GM18526 (cell line): Measurements from ENCODE around the gene DENND1A.

Source experiments
- POLR2A ChIP-seq: IDR thresholded peaks from 3 replicates; pipeline ENCODE4 v1.6.1; 2011; ENCODE audit not compliant: insufficient read length; ENCODE audit errors: extremely low read depth

DENND1A gene

GRCh38 chr9:123861086-123861755 is 68.7 kb downstream of the DENND1A start:
- no peak for TF ChIP-seq POLR2A

DNA sequence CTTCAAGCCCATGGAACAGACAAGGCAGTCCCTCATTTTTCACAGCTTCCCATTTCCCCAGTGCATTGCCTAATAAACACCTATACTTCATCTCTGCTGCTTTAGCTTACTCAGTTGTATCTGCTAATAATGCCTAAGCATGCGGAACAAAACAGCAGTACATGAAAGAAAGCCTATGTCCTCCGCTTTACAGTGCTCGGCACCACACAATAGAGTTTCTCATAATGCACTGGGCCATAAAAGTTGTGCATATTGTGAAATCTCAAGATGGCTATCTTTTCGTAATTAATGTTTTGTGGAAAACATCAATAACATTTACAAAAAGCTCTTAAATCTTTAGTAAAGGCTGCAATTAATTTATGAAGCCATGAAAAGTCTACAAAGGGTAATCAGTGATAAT is 69.3 kb downstream of the DENND1A start:
- no peak for TF ChIP-seq POLR2A

GRCh38 chr9:123852403-123852802 is 77.5 kb downstream of the DENND1A start:
- TF ChIP-seq POLR2A: no peak

DNA sequence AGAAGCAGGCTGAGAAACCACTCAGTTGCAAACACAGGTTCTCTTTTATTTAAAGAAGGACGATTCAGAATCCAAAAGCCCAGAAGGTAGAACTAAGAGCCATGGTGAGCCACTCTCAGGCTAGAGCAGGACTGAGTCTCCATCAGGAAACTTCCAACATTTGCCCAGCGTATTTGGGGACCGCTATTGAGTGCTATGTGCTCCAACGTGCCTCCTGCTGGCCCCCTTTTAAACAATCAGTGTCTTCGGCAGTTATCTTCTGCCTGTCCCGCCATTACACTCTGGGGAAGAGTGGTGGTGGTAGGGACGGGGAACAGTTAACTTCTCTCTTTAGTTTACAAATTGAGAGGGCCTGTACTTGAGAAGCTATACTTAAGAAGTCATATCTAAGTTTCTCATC is 78.1 kb downstream of the DENND1A start:
- no peak for TF ChIP-seq POLR2A

DNA sequence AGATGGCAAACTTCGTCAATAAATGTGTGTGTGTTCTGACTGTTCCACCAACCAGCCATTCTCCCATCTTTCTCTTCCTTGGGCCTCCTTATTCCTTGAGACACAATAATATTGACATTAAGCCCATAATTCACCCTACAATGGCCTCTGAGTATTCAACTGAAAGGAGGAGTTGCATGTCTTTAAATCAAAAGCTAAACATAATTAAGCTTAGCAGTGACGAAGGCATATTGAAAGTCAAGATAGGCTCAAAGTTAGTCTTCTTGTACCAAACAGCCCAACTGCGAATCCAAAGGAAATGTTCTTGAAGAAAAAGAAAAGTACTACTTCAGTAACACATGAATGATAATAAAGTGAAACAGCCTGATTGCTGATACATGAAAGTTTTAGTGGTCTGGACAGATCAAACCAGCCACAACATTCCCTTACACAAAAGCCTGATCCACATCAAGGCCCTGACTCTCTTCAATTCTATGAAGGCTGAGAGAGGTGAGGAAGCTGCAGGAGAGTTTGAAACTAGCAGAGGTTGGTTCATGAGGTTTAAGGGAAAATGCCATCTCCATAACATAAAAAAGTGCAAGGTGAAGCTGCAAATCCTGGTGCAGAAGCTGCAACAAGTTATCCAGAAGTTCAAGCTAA is 81.4 kb downstream of the DENND1A start:
- TF ChIP-seq POLR2A: no peak

DNA sequence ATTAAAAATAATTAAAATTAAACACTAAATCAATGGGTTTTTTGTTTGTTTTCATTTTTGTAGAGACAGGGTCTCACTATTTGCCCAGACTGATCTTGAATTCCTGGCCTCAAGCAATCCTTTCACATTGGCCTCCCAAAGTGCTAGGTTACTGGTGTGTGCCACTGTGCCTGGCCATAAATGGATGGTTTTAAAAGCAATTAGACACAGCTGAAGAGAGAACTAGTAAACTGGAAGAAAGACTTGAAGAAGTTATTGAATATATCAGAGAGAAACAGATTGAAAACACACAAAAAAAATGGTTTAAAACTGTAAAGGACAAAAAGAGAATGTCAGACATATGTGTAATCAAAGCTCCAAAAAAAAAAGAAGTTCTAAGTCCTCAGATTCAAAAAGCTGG is 83.0 kb downstream of the DENND1A start:
- no peak for TF ChIP-seq POLR2A

DNA sequence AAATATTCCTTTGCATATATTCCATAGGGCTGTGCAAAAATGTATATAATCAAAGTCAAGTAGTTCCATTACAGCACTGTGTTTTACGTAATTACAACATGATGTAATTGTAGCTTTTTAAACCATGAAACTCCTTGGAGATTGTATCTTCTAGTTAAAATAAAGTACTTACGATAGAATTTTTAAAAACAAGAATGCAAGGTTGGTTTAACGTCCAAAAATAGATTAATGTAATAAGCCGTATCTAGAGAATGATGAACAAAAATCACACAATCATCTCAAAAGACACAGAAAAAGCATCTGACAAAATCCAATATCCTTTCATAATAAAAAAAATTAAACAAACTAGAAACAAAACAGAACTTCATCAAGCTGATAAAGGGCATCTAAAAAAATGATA is 86.2 kb downstream of the DENND1A start:
- no peak for TF ChIP-seq POLR2A

- TF ChIP-seq POLR2A: no peak
These were observed 94.1 kb downstream of the DENND1A start for GRCh38 chr9:123835821-123836220.

- no peak for TF ChIP-seq POLR2A
These were observed 94.9 kb downstream of the DENND1A start for GRCh38 chr9:123834889-123835562.

DNA sequence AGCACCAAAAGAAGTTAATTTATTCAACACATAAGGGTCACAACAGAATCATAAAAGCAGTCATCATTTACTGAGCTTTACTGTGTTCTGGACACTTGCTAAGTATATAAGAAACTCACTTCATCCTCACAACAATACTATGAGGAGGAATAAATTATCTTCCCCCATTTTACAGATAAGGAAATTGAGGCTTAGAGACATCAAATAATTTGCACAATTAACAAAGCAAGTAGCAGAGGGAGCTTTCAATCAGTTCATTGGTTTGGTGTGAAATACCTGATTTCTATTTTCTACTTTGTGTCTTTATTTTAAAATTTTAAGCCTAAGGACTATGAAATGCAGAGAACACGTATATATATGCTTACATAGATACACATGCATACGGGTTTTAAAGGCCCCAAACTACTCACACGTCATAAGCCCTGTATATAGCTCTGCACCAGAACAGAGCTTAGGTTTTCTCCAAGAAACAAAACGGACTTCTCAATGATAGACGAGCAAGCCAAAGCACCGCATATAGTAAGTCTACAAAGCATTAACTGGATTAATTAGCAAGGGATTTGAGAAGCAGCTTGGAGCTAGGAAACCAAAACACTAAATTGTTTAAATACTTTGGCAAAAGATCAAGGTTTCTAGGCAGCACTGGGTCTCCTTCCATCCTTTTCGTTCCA is 95.6 kb downstream of the DENND1A start:
- no peak for TF ChIP-seq POLR2A

DNA sequence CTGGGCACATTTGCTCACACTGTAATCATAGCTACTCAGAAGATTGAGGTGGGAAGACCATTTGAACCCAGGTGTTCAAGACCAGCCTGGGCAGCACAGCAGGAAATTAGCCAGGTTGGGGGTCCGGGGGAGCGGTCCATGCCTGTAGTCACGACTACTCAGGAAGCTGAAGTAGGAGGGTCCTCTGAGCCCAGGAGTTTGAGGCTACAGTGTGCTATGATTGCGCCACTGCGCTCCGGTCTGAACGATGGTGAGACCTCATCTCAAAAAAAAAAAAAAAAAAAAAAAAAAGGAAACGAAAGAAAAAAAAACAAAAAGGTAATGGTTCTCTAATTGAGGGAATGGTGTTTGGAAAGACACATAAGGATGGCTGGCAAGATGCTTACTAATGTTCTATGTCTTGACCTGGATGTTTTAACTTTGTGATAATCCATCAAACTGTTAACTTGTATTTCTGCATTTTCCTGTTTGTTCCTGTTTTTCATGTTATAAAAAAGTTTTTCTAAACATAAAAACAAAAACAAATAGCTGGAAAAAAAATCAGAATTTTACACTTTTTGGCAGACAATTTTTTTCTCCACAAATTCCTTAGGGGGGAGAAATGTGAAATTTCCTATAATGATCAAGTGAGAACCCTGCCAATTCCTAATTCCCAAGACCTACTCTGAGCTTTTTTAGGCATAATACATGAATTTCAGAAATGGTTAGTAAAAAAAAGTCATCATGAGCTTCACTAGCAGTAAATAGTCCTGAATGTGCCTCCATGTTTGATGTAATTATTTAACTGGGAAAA is 96.9 kb downstream of the DENND1A start:
- no peak for TF ChIP-seq POLR2A

GRCh38 chr9:123832176-123832575 is 97.8 kb downstream of the DENND1A start:
- no peak for TF ChIP-seq POLR2A

DNA sequence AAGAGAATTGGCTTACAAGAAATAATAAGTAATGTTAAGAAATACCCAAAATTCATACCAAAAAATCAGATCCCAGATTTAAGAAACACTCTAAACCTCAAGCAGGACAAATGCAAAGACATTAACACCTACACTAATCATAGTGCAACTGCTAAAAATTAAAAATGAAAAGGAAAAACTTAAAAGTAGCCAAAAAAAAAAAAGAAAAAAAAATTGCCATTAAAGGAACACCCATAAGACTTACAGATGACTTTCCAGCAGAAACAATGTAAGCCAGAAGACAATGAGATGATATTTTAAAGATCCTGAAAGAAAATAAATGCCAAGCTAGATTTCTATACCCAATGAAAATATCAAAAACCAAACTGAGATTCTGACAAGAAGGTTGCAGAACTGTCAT is 101.5 kb downstream of the DENND1A start:
- TF ChIP-seq POLR2A: no peak

DNA sequence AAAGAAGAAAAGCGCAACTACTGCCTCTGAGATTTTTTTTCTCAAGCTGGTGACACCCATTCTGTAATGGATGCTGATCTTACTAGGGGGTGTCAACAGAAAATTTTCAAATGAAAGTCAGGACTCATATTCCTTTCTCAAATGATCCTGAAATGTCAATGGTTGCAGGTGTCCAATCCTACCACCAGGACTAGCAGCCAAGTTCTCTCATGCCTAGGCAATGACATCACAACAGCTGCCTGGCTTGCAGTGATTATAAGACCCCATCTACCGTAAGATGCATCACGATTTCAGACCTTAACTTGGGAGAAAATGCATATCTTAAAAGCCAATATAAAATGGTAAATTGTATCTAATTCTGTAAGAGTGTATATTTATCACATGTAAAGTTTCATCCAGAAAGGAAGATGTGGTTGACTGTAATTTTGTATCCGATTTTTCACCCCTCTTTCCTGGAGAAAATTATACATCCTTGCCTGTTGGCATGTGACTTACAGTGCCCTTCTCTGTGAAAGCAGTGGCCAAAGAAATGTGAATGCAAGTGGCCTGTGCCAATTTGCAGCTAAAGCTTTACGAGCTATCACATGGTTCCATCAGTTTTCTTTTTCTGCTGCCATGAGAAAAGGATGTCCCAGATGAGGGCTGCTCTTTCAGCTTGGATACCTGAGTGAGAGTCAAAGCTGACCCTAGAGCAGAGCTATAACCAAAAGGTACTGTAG is 104.4 kb downstream of the DENND1A start:
- no peak for TF ChIP-seq POLR2A
